A673 (cell line): Measurements from ENCODE around the gene KYNU.

ENCODE experiments used
- EZH2 ChIP-seq: fragments of 200-600 bp; sonication (generic); IDR thresholded peaks from 2 replicates; pipeline ENCODE4 v1.6.1; 2017; ENCODE audit warnings: borderline replicate concordance, low read depth, mild to moderate bottlenecking, mixed read lengths, antibody characterized with exemption, low read length; ENCODE audit not compliant: poor library complexity, severe bottlenecking
- TF ChIP-seq, protein P1 (sequence below): fragments of 300-800, 200-600 bp; sonication (generic); conservative IDR thresholded peaks from 2 replicates; pipeline ENCODE4 v1.5.1; 2017; ENCODE audit warnings: low read depth, mild to moderate bottlenecking, antibody characterized with exemption, low read length, moderate library complexity, mixed read lengths

- TF ChIP-seq, protein P1, sequence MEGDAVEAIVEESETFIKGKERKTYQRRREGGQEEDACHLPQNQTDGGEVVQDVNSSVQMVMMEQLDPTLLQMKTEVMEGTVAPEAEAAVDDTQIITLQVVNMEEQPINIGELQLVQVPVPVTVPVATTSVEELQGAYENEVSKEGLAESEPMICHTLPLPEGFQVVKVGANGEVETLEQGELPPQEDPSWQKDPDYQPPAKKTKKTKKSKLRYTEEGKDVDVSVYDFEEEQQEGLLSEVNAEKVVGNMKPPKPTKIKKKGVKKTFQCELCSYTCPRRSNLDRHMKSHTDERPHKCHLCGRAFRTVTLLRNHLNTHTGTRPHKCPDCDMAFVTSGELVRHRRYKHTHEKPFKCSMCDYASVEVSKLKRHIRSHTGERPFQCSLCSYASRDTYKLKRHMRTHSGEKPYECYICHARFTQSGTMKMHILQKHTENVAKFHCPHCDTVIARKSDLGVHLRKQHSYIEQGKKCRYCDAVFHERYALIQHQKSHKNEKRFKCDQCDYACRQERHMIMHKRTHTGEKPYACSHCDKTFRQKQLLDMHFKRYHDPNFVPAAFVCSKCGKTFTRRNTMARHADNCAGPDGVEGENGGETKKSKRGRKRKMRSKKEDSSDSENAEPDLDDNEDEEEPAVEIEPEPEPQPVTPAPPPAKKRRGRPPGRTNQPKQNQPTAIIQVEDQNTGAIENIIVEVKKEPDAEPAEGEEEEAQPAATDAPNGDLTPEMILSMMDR = no peak
- no peak for TF ChIP-seq EZH2
Observed at GRCh38 chr2:142920571-142920970, 43.1 kb downstream of the KYNU start.
